DND-41 (cell line): ENCODE data around the gene RORC.

Experiments
- ATAC-seq: fragments of 200-7000 bp; cut with Tn5 transposase; 3 replicates; pipeline ENCODE4 v1.9.1; 2021; ENCODE audit warnings: low read depth; ENCODE audit not compliant: insufficient read depth
- DNase-seq: peaks from one replicate; pipeline ENCODE4 v3.0.0-alpha.2; 2020
- H2AFZ ChIP-seq: 2 replicates; pipeline ENCODE4 v1.6.0; 2012; ENCODE audit warnings: low read depth, low read length
- H3K27ac ChIP-seq: 2 replicates; pipeline ENCODE4 v1.5.1; 2012; ENCODE audit warnings: low read length, inconsistent platforms
- H3K27me3 ChIP-seq: fragments of 200-600 bp; sonication (generic); 2 replicates; pipeline ENCODE4 v1.6.0; 2012; ENCODE audit warnings: low read length, mild to moderate bottlenecking, inconsistent platforms; ENCODE audit not compliant: insufficient read depth, poor library complexity
- H3K36me3 ChIP-seq: 2 replicates; pipeline ENCODE4 v1.5.1; 2012; ENCODE audit warnings: low read length, inconsistent platforms; ENCODE audit not compliant: insufficient read depth
- H3K4me1 ChIP-seq: 2 replicates; pipeline ENCODE4 v1.5.1; 2012; ENCODE audit warnings: mild to moderate bottlenecking, low read length; ENCODE audit not compliant: insufficient read depth
- H3K4me2 ChIP-seq: 2 replicates; pipeline ENCODE4 v1.6.0; 2012; ENCODE audit warnings: mild to moderate bottlenecking, moderate library complexity, low read length, inconsistent platforms; ENCODE audit not compliant: insufficient read depth
- H3K4me3 ChIP-seq, 2 experiments: fragments of 200-600 bp in 1 of 2; shearing (Covaris generic) in 1 of 2; 2 replicates each; pipeline ENCODE4 v1.5.1; 2012 to 2016; ENCODE audit warnings: inconsistent platforms in 2 of 2, low read length in 2 of 2, mild to moderate bottlenecking in 2 of 2, low read depth in 1 of 2, moderate library complexity in 1 of 2
- H3K79me2 ChIP-seq: 2 replicates; pipeline ENCODE4 v1.6.0; 2012; ENCODE audit warnings: low read length, inconsistent platforms; ENCODE audit not compliant: insufficient read depth
- H3K9ac ChIP-seq: 2 replicates; pipeline ENCODE4 v1.6.0; 2012; ENCODE audit warnings: low read depth, mild to moderate bottlenecking, inconsistent platforms, low read length, moderate library complexity
- H3K9me3 ChIP-seq: 2 replicates; pipeline ENCODE4 v1.5.1; 2012; ENCODE audit warnings: low read length, moderate library complexity, mild to moderate bottlenecking, inconsistent platforms; ENCODE audit not compliant: insufficient read depth, severe bottlenecking
- H4K20me1 ChIP-seq: 2 replicates; pipeline ENCODE4 v1.6.0; 2012; ENCODE audit warnings: low read length; ENCODE audit not compliant: insufficient read depth
- EZH2 ChIP-seq: IDR thresholded peaks from 3 replicates; pipeline ENCODE4 v1.6.1; 2012; ENCODE audit warnings: borderline replicate concordance, low read depth, mild to moderate bottlenecking, moderate library complexity, low read length, inconsistent platforms; ENCODE audit not compliant: severe bottlenecking
- TF ChIP-seq, protein P1 (sequence below): IDR thresholded peaks from 2 replicates; pipeline ENCODE4 v1.5.1; 2012; ENCODE audit warnings: borderline replicate concordance, low read length, moderate library complexity, mild to moderate bottlenecking; ENCODE audit not compliant: poor library complexity, severe bottlenecking; ENCODE audit errors: extremely low read depth

The RORC gene

DNA sequence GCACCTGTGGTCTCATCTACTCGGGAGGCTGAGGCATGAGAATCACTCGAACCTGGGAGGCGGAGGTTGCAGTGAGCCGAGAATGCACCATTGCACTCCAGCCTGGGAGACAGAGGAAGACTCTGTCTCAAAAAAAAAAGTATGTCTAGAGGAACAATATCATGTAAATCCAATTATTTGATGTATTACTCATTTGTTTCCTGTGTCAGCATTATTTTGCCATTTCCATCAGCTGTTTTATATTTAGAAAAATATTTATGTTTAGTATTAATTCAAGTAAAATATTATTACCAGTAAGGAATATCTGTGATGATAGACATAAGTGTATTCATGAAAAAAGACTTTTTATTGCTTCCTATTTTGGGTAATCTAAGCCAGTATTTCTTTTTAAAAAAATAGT is 54.3 kb downstream of the RORC start:
- DNase-seq (no peak), ATAC-seq (no peak)
- H3K4me3 ChIP-seq, result no peak overlapping the region
- TF ChIP-seq, protein P1, sequence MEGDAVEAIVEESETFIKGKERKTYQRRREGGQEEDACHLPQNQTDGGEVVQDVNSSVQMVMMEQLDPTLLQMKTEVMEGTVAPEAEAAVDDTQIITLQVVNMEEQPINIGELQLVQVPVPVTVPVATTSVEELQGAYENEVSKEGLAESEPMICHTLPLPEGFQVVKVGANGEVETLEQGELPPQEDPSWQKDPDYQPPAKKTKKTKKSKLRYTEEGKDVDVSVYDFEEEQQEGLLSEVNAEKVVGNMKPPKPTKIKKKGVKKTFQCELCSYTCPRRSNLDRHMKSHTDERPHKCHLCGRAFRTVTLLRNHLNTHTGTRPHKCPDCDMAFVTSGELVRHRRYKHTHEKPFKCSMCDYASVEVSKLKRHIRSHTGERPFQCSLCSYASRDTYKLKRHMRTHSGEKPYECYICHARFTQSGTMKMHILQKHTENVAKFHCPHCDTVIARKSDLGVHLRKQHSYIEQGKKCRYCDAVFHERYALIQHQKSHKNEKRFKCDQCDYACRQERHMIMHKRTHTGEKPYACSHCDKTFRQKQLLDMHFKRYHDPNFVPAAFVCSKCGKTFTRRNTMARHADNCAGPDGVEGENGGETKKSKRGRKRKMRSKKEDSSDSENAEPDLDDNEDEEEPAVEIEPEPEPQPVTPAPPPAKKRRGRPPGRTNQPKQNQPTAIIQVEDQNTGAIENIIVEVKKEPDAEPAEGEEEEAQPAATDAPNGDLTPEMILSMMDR, result no peak
- TF ChIP-seq EZH2, result no peak
- no peak overlapping the region for H3K27ac ChIP-seq
- no peaks in the 10 kb centered on the region for H3K79me2 ChIP-seq
- H3K4me1 ChIP-seq, result no peaks in the 10 kb centered on the region
- H4K20me1 ChIP-seq, result no peaks in the 10 kb centered on the region
- H3K9ac ChIP-seq, result no peak overlapping the region
- H3K9me3 ChIP-seq, result no peaks in the 10 kb centered on the region
- no peaks in the 10 kb centered on the region for H3K27me3 ChIP-seq
- H3K36me3 ChIP-seq, result peaks cover 80% of the 10 kb centered on the region
- no peak overlapping the region for H2AFZ ChIP-seq
- no peak overlapping the region for H3K4me2 ChIP-seq

DNA sequence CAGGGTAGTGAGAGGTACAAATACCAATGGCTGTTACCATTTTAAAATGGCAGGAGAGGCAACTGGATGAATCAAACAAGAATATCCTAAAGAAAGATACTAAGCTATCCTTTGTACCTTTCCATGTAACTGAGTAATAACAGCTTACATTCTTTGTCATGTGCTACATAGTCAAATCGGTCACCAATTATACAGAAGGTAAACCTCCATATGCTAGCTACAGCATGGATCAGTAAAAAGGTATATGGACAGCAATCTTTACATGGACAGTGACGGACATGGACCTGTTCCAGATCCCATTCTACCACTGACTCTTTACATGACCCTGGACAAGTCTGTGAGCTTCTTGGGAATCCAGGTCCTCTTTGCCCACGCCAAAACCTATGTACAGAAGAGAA is 54.9 kb downstream of the RORC start:
- Histone ChIP-seq H4K20me1 (no peaks in the 10 kb centered on the region), H3K27me3 (no peaks in the 10 kb centered on the region), H3K4me2 (no peak overlapping the region), H3K4me1 (no peaks in the 10 kb centered on the region), H2AFZ (no peak overlapping the region), H3K79me2 (no peaks in the 10 kb centered on the region), H3K36me3 (peaks cover 78% of the 10 kb centered on the region), H3K4me3 (no peak overlapping the region), H3K9ac (no peak overlapping the region), H3K9me3 (no peaks in the 10 kb centered on the region), H3K27ac (no peak overlapping the region)
- DNase-seq (no peak), ATAC-seq (no peak)
- TF ChIP-seq, protein P1, result no peak
- no peak for TF ChIP-seq EZH2

DNA sequence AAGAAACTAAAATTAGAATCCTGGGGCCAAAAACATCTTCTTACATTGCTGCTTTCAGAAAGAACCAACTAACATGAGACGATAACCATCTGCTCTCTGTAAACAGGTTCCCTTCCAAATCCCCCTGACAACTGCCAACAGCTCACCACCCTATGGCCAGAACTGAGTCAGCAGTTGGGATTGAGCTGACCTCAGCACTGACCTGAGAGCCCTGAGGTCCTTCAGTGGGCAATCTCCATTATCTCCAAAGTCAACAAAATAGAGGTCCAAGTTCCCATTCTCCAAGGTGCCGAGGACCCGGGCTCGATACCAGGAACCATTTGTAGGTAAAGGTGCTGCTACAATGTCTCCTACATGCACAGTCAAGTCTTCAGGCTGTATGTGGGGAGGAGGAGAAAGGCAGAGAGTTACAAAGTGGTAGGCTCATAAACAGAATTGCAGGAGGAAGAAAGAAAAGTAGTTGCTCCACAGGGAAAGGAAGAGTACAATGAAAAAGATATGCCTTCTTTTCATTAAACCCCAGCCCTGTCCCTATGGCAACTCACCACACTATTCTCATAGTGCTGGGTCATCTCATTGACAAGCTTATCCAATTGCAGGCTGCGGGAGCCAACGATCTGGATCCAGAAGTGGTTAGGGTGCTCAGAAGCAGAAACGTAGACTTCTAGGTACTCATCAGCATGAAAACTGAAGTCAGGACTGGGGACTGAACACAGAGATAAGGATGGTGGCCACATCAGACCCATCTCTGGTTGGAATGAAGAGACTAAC is 55.5 kb downstream of the RORC start:
- H3K4me1 ChIP-seq, result no peaks in the 10 kb centered on the region
- H3K9ac ChIP-seq, result no peak overlapping the region
- no peak for ATAC-seq
- H3K27me3 ChIP-seq, result no peaks in the 10 kb centered on the region
- TF ChIP-seq, protein P1, result no peak
- TF ChIP-seq EZH2, result no peak
- no peaks in the 10 kb centered on the region for H3K79me2 ChIP-seq
- H3K9me3 ChIP-seq, result no peaks in the 10 kb centered on the region
- H3K4me3 ChIP-seq, result no peak overlapping the region
- DNase-seq, result no peak
- no peak overlapping the region for H2AFZ ChIP-seq
- peaks cover 73% of the 10 kb centered on the region for H3K36me3 ChIP-seq
- H3K27ac ChIP-seq, result no peak overlapping the region
- no peak overlapping the region for H3K4me2 ChIP-seq
- no peaks in the 10 kb centered on the region for H4K20me1 ChIP-seq
